ENCODE measurements around the gene HP.
"Not testable (repeated sequence)": the region's sequence is repeated elsewhere in the genome, so short reads cannot be mapped to it uniquely, and the experiment has no call there.

The HP gene

GRCh38 chr16:72044825-72045359 lies 9.4 kb upstream of the HP start:
- H3K36me3 Mint-ChIP-seq (ENCODE audit: low read depth) = peaks cover 12% of the 10 kb centered on the region
- peaks cover 7% of the 10 kb centered on the region for H3K9me3 Mint-ChIP-seq
- H3K4me1 Mint-ChIP-seq = peaks cover 6% of the 10 kb centered on the region
- H3K27me3 Mint-ChIP-seq (ENCODE audit: low read depth) = peaks cover 1% of the 10 kb centered on the region
- H3K27ac Mint-ChIP-seq = no peak overlapping the region
- TF ChIP-seq CTCF (IDR thresholded peaks at IDR 0.05; ENCODE audit: unreplicated experiment in 3 of 3) = no peak
- H3K4me3 Mint-ChIP-seq = no peak overlapping the region

GRCh38 chr16:72049110-72049509 lies 5.2 kb upstream of the HP start:
- Mint-ChIP-seq H3K4me3 (no peak overlapping the region), H3K4me1 (no peaks in the 10 kb centered on the region), H3K36me3 (ENCODE audit: low read depth) (peaks cover 8% of the 10 kb centered on the region), H3K27ac (no peak overlapping the region), H3K9me3 (peaks cover 8% of the 10 kb centered on the region), H3K27me3 (ENCODE audit: low read depth) (peaks cover 12% of the 10 kb centered on the region)
- no peak for TF ChIP-seq CTCF (IDR thresholded peaks at IDR 0.05; ENCODE audit: unreplicated experiment in 3 of 3)

- H3K4me1 Mint-ChIP-seq = no peaks in the 10 kb centered on the region
- peaks cover 12% of the 10 kb centered on the region for H3K27me3 Mint-ChIP-seq (ENCODE audit: low read depth)
- TF ChIP-seq CTCF (IDR thresholded peaks at IDR 0.05; ENCODE audit: unreplicated experiment in 3 of 3) = no peak
- H3K9me3 Mint-ChIP-seq = peaks cover 8% of the 10 kb centered on the region
- H3K27ac Mint-ChIP-seq = no peak overlapping the region
- no peak overlapping the region for H3K4me3 Mint-ChIP-seq
- H3K36me3 Mint-ChIP-seq (ENCODE audit: low read depth) = peaks cover 8% of the 10 kb centered on the region
Observed at GRCh38 chr16:72050769-72051464, 3.4 kb upstream of the HP start.

GRCh38 chr16:72051818-72052217 lies 2.5 kb upstream of the HP start:
- Mint-ChIP-seq H3K4me3 (no peak overlapping the region), H3K27ac (no peak overlapping the region), H3K36me3 (ENCODE audit: low read depth) (peaks cover 8% of the 10 kb centered on the region), H3K4me1 (no peaks in the 10 kb centered on the region), H3K27me3 (ENCODE audit: low read depth) (peaks cover 12% of the 10 kb centered on the region), H3K9me3 (peaks cover 8% of the 10 kb centered on the region)
- TF ChIP-seq CTCF (IDR thresholded peaks at IDR 0.05; ENCODE audit: unreplicated experiment in 3 of 3) = no peak

- Mint-ChIP-seq H3K27ac (no peak overlapping the region), H3K27me3 (ENCODE audit: low read depth) (peaks cover 12% of the 10 kb centered on the region)
Observed at GRCh38 chr16:72055911-72056310, 1.6 kb downstream of the HP start.

GRCh38 chr16:72057313-72057712 lies 3.0 kb downstream of the HP start:
- H3K27ac Mint-ChIP-seq; H3K4me1 Mint-ChIP-seq; H3K36me3 Mint-ChIP-seq (ENCODE audit: low read depth); H3K4me3 Mint-ChIP-seq; H3K9me3 Mint-ChIP-seq: not testable (repeated sequence)
- H3K27me3 Mint-ChIP-seq (ENCODE audit: low read depth) = peaks cover 12% of the 10 kb centered on the region

More at GRCh38 chr16:72055911-72056310, 1.6 kb downstream of the HP start:
- TF ChIP-seq CTCF (IDR thresholded peaks at IDR 0.05; ENCODE audit: unreplicated experiment in 3 of 3) = no peak
- Mint-ChIP-seq H3K9me3 (no peaks in the 10 kb centered on the region), H3K4me3 (no peak overlapping the region), H3K4me1 (no peaks in the 10 kb centered on the region), H3K36me3 (ENCODE audit: low read depth) (no peaks in the 10 kb centered on the region)

GRCh38 chr16:72059060-72059459 lies 4.8 kb downstream of the HP start:
- H3K36me3 Mint-ChIP-seq (ENCODE audit: low read depth); H3K27ac Mint-ChIP-seq; H3K27me3 Mint-ChIP-seq (ENCODE audit: low read depth): not testable (repeated sequence)

More at GRCh38 chr16:72059060-72059459, 4.8 kb downstream of the HP start:
- not testable (repeated sequence) for H3K4me1 Mint-ChIP-seq, H3K4me3 Mint-ChIP-seq, H3K9me3 Mint-ChIP-seq

Measured in nephron (organoid).